GM21528 (cell line): ENCODE results near the gene RAB11B.
"Not testable (repeated sequence)": the region's sequence is repeated elsewhere in the genome, so short reads cannot be mapped to it uniquely, and the experiment has no call there.

Source experiments
- ATAC-seq: cut with Tn5 transposase; IDR thresholded peaks from one replicate; pipeline ENCODE4 v1.9.1; 2021; ENCODE audit warnings: mild to moderate bottlenecking, moderate library complexity; ENCODE audit not compliant: unreplicated experiment, low FRiP score

Gene RAB11B

GRCh38 chr19:8393192-8393870, 3.2 kb downstream of the RAB11B start:
- no peak for ATAC-seq

DNA sequence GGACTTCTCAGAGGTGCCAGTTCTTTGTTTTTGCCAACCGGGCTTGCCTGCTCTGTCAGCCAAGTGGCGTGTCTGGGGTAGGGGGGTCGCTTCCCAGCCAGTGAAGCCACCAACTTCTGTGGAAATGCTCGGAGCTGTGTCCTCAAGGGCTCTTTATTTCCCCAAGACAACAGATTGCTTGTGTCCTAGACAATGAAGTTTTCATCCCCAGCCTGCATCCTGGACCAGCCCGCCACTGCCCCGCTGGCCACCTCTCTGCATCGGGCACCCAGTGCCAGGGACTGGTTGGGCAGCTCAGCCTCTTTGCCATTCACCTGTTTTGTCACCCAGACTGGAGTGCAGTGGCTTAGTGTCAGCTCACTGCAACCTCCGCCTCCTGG, 3.7 kb downstream of the RAB11B start:
- ATAC-seq: no peak

DNA sequence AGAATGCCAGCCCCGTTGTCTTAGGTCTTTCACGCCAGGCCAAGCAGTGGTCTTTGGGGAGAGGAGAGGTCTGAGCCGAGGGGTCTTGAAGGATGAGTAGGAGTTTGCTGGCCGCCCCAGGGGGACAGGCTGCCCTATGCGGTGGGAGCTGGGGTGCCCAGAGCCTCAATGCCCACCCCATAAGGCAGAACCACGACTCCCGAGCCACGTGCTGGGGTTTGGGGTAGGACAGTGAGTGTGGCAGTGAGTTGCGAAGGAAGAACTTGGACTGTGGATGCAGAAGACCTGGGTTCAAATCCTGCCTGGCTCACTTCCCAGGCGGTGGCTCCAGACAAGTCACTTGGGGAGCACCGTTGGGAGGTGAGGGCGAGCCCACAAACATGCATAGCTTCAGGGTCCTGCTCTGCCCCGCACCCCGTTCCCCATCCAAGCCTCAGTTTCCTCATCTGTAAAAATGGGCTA, 5.5 kb downstream of the RAB11B start:
- ATAC-seq: no peak

DNA sequence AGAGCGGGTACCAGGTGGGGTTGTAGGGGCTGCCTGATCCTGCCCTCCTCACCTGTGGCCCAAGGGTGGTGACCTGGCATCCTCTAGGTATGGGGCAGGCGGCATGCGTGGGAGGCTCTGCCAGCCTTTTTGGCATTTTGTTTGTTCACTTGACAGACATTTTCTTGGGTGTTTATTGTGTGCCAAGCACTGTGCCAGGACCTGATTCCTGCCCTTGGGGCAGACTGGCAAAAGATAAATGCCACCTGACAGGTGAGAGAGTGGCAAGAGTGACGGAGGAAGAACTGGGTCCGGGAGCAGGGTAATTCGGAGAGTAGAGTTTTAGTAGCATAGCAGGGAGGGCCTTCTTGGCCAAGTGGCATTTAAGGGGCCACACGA, 6.0 kb downstream of the RAB11B start:
- no peak for ATAC-seq

GRCh38 chr19:8396563-8397203, 6.5 kb downstream of the RAB11B start:
- ATAC-seq: no peak

GRCh38 chr19:8397271-8397670, 7.1 kb downstream of the RAB11B start:
- ATAC-seq: no peak

- ATAC-seq: no peak
These were observed 7.7 kb downstream of the RAB11B start for GRCh38 chr19:8397746-8398310.

GRCh38 chr19:8398311-8398771, 8.2 kb downstream of the RAB11B start:
- ATAC-seq: no peak

GRCh38 chr19:8399681-8400188, 9.6 kb downstream of the RAB11B start:
- ATAC-seq: no peak

DNA sequence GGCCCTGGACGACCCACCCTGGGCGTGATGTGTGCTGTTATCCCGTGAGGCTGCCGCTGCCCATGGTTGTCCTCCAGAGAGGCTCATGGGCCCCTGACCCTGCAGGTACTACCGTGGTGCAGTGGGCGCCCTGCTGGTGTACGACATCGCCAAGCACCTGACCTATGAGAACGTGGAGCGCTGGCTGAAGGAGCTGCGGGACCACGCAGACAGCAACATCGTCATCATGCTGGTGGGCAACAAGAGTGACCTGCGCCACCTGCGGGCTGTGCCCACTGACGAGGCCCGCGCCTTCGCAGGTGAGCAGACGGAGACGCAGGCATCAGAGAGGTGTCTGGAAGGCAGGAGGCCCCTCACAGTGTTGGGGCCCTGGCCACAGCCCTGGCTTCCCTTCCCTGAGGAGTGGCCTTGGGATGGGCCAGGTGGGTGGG, 11.8 kb downstream of the RAB11B start:
- ATAC-seq: no peak

GRCh38 chr19:8403098-8403819, 13.1 kb downstream of the RAB11B start:
- ATAC-seq: no peak

DNA sequence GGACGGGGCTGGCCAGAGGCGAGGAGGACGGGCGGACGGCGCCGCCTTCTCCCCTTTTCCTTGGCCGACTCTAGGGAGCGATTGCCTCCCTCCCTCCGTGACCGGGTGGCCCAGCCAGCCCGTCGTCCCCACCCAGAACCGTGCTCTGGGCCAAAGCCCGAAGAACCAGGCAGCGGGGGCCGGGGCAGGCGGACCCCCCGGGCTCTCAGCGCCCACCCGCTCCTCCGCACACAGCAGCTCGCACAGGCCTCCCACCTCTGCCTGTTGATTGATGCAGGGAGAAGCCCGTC, 13.6 kb downstream of the RAB11B start:
- ATAC-seq: no peak

DNA sequence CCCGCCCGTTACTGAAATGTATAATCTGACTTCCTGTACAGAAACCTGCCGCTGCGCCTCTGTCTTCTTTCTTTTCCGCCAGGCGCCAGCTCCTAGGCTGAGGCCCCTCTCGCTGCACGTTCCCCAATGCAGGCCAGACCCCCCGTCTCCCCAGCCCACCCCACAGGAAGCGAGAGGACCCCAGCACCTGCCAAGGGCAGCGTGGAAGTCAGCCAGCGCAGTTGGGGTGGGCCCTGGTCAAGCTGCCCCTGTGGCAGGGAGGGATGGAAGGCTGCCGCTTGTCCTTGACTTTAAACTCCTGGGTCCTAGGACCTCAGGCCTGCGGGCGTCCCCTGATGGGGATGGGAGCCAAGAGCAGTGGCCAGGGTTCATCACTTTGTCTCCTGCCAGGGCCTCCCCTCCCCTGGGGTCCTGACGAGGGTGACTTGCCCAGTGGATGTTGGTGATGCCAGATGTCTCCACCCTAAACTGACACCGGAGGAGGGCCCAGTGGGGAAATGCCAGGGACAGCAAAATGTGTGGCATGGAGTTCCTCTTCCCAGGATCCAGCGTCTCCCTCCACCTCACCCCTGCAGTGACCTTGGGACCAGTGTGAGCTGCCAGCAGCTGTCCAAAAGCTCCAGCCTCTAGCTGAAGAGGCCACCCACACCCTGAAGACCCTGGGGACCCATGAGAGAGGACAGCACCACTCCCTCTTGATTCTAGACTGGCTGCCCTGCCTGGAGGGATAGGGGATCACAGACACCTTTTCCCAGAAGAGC, 14.4 kb downstream of the RAB11B start:
- no peak for ATAC-seq

GRCh38 chr19:8410718-8411117, 20.6 kb downstream of the RAB11B start:
- not testable (repeated sequence) for ATAC-seq

DNA sequence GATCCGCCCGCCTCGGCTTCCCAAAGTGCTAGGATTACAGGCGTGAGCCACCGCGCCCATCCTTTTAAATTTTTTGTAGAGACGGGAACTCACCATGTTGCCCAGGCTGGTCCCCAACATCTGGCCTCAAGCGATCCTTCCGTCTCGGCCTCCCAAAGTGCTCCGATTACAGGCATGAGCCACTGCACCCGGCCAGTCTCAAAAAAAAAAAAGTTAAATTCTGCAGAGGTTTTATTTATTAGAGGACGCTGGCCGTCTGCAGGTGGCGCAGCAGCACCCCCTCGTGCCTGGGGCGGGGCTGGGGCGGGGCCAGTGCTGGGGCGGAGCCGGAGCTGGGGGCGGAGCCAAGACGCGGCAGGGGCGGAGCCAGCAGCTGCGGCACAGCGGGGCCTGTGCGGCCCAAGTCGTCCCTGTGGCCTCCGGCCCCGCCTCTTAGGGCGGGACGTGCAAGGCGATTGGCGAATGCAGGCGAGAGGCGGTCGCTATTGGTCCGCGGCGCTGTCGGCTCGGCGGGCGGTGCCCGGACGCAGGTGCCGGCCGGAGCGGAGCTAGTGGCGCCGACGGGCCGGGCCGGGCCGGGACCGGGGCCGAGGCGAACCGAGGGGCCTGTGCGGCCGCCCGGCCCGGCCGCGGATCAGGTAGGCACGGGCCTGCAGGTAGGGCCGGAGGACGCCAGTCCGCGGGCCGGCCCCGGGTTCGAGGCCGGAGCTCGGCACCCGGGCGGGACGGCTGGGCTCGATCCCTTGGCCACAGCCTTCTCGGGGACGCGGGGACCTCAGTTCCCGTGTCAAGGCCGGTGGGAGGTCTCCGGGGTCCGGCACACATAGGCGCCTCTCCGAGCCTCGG, 22.8 kb downstream of the RAB11B start, which contains the start of gene MARCHF2:
MARCHF2 (plus strand) TSS at position 523 of the 846 bp plus-strand sequence. CDS start 8,536 bp downstream, outside the sequence.
- peak; percentile 99 for ATAC-seq

GRCh38 chr19:8413629-8413995, 23.5 kb downstream of the RAB11B start:
- ATAC-seq: no peak

DNA sequence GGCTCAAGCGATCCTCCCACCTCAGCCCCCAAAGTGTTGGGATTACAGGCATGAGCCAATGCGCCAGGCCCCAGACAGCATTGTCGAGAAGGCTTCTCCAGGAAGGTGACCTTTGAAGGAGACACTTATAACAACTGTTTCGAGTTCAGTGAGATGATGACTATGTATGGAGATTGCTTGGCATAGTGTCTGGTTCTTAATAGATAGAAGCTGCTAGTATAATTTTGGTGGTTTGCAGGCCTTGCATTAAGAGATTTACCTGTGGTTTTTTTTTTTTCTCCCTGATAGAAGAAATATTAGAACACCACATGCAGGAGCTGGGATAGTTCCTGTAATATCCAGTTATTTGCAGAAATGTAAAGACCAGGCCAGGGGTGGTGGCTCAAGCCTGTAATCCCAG, 26.6 kb downstream of the RAB11B start:
- ATAC-seq: no peak

DNA sequence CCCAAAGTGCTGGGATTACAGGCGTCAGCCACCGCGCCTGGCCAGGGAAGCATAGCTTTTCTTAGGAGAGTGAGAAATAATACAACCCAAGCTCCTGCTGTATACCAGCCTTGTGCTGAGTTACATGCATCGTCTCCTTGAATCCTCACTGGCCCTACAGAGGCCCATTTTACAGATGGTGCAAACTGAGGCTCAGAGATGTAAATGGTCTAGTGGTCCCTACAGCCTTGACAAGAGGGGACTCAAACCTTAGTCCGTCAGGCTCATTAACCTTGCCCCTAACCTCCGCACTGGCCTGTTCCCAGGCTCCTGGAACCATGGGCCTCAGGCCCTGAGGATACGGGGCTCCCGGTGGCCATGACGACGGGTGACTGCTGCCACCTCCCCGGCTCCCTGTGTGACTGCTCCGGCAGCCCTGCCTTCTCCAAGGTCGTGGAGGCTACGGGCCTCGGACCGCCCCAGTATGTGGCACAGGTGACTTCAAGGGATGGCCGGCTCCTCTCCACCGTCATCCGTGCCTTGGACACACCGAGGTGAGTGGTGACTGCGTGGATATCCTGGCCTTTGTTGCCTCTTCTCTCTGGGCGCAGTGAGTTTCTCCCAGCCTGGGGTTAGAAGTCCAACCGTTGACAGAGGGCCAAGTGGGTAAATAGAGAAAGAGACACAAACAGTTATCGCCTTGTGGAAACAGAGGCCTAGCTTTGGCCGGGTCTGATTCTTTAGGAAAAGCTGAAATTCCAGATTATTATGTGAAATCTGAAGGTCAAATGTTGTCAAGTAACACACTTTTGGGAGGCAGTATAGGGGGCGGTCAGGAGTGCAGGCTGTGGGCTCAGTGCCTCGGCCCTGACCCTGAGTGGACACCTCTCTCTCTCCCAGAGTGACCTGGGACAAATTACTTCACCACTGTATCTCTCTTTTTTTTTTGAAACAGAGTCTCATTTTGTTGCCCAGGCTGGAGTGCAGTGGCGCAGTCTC, 31.6 kb downstream of the RAB11B start:
- no peak for ATAC-seq
